ENCODE results near the gene ANO9. TPM values are rescaled to one million over a fixed set of nuclear protein-coding genes. Genes with fewer than 3 reads are reported as not detected.

The ANO9 gene
- total and polyA plus RNA-seq, 12 donors = 0.07 to 2.9 (median 0.97) TPM; not detected in 5

DNA sequence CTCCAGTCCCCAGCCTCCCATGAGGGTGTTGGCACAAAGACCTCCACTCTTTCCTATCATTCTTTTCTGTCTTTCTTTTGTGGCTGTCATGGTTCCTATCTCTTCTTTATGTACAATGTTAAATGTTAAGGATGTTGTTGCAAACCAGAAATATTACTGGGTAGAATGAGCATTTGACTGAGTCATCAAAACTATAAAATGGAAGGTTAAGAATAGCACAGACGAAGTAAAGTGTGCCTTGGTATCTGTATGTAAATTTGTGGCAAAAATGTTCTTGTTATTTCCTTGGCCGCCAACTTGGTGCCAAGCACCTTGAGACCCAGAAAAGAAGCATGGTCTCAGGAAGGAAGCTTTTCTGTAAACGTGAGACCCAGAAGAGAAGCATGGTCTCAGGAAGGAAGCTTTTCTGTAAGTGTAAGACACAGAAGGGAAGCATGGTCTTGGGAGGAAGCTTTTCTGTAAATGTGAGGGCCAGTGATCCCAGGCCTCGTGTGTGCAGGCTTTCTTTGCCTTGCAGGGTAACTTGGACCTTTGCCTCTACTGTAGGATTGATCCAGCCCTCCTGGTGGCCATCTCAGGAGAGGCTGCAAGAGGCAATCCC, 54.5 kb downstream of the ANO9 start:
- DNase-seq = no peak
- no peaks in the 10 kb centered on the region for H3K9me3 ChIP-seq (replicated peaks in 1 of 3)
- 49 to 67% (median 59%) methylated on average over 4 of the region's 4 CpGs for WGBS, 4 donors
- H3K27me3 ChIP-seq = peaks cover 6% of the 10 kb centered on the region
- intact Hi-C loops (cut with DNase I) = no loop called here
- H3K4me3 ChIP-seq = no peak overlapping the region
- TF ChIP-seq POLR2A (IDR thresholded peaks at IDR 0.05) (no peak), CTCF (IDR thresholded peaks at IDR 0.05) (no peak)
- H3K27ac ChIP-seq = no peak overlapping the region
- no peaks in the 10 kb centered on the region for H3K36me3 ChIP-seq (replicated peaks in 1 of 2)
- H3K4me1 ChIP-seq (replicated peaks in 1 of 2) = no peaks in the 10 kb centered on the region

- Histone ChIP-seq H3K27ac (no peak overlapping the region), H3K4me1 (replicated peaks in 1 of 2) (no peaks in the 10 kb centered on the region), H3K36me3 (replicated peaks in 1 of 2) (no peaks in the 10 kb centered on the region), H3K4me3 (no peak overlapping the region), H3K27me3 (no peaks in the 10 kb centered on the region), H3K9me3 (replicated peaks in 1 of 3) (no peaks in the 10 kb centered on the region)
- DNase-seq = no peak
- 79 to 89% (median 88%) methylated on average over 6 of the region's 6 CpGs for WGBS, 4 donors
- intact Hi-C loops (cut with DNase I) = no loop called here
- TF ChIP-seq POLR2A (IDR thresholded peaks at IDR 0.05) (no peak), CTCF (IDR thresholded peaks at IDR 0.05) (no peak)
Measured at GRCh38 chr11:386483-386882, 55.3 kb downstream of the ANO9 start.

- no peaks in the 10 kb centered on the region for H3K4me1 ChIP-seq (replicated peaks in 1 of 2)
- DNase-seq = no peak
- intact Hi-C loops (cut with DNase I) = no loop called here
- H3K9me3 ChIP-seq (replicated peaks in 1 of 3) = no peaks in the 10 kb centered on the region
- no peak overlapping the region for H3K4me3 ChIP-seq
- WGBS, 4 donors = 88 to 96% (median 89%) methylated on average over 14 to 19 of the region's 19 CpGs; no CpG with 5 or more reads in 1 of the 4 donors
- H3K27ac ChIP-seq = no peak overlapping the region
- no peaks in the 10 kb centered on the region for H3K27me3 ChIP-seq
- TF ChIP-seq POLR2A (IDR thresholded peaks at IDR 0.05) (no peak), CTCF (IDR thresholded peaks at IDR 0.05) (no peak)
- no peaks in the 10 kb centered on the region for H3K36me3 ChIP-seq (replicated peaks in 1 of 2)
Measured at GRCh38 chr11:385594-386351, 56.0 kb downstream of the ANO9 start.

- no peak for TF ChIP-seq CTCF (IDR thresholded peaks at IDR 0.05)
- Histone ChIP-seq H3K36me3 (replicated peaks in 1 of 2) (no peaks in the 10 kb centered on the region), H3K9me3 (replicated peaks in 1 of 3) (no peaks in the 10 kb centered on the region), H3K4me1 (replicated peaks in 1 of 2) (no peaks in the 10 kb centered on the region), H3K27ac (no peak overlapping the region), H3K27me3 (no peaks in the 10 kb centered on the region), H3K4me3 (no peak overlapping the region)
- no peak for DNase-seq
- intact Hi-C loops (cut with DNase I) = no loop called here
- 73 to 87% (median 82%) methylated on average over 3 to 16 of the region's 16 CpGs; no CpG with 5 or more reads in 1 of the 4 donors for whole genome bisulfite sequencing, 4 donors
Measured at GRCh38 chr11:384511-384910, 57.3 kb downstream of the ANO9 start.
